ENCODE results near the gene MYO16. TPM values are rescaled to one million over a fixed set of nuclear protein-coding genes. Genes with fewer than 3 reads are reported as not detected.

The MYO16 gene
- polyA plus RNA-seq, 2 of the 4 experiments (the other 2 are of a cell fraction) = 0.03 to 0.06 TPM

DNA sequence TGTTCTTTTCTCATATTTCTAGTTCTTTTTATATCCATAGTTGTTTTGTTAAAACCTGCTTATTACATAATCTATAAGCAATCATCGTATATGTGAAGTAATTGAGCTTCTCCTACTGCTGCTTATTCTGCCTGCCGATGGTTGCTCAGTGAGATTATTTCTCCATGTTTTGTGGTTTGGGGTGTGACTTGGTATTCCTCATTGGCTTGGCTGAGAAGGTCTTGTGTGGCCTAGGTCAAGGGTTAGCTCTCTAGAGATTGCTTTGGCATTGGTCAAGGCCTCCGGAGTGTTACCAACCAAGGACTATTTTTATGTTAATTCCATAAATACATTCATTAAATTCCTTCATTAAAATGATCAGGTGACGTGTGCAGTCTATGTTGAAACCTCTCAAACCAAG lies 302.8 kb downstream of the MYO16 start:
- 68% methylated on average over 4 of the region's 4 CpGs for WGBS (ENCODE audit: missing lambda C conversion rate)
- FAIRE-seq (no peak), DNase-seq (ENCODE audit: low read depth in 1 of 2, low spot score in 1 of 2) (no peak), ATAC-seq (no peak)
- ChIA-PET CTCF (no interaction called here), POLR2A (no interaction called here)
- H3K27ac ChIP-seq = no peak overlapping the region
- TF ChIP-seq ZSCAN20 (CRISPR knock-in tag; IDR thresholded peaks at IDR 0.05) = no peak
- TF ChIP-seq MAFK (IDR thresholded peaks at IDR 0.05; ENCODE audit: partially characterized antibody) = no peak
- no peak for TF ChIP-seq CBX2 (IDR thresholded peaks at IDR 0.05; ENCODE audit: borderline replicate concordance, low read depth)
- no peak for TF ChIP-seq HDAC2 (IDR thresholded peaks at IDR 0.05)
- TF ChIP-seq ZFP36 (IDR thresholded peaks at IDR 0.05; ENCODE audit: borderline replicate concordance, partially characterized antibody) = no peak
- no peak overlapping the region for H3K4me2 ChIP-seq
- no peaks in the 10 kb centered on the region for H3K9me3 ChIP-seq
- no peaks in the 10 kb centered on the region for H3K4me1 ChIP-seq
- no peak overlapping the region for H3K4me3 ChIP-seq

DNA sequence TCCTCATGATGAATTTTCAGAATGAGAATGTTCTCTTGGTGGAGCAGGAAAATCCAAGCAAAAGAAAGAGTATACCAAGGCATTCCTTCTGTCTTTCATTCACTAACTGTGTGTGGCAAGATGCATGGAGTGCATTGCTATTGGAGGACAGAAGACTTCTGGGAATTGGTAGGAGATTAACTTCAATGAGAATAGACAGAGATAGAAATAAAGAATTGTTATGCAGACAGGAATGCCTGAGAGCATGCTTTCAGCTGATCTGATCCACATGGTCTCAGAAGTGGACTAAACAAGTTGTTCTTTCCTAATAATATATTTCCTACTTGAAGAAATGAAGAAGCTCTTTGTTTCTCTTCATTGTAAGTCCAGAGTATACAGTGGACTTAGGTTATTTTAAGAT lies 303.6 kb downstream of the MYO16 start:
- no peaks in the 10 kb centered on the region for H3K9me3 ChIP-seq
- H3K4me2 ChIP-seq = no peak overlapping the region
- DNase-seq (ENCODE audit: low read depth in 1 of 2, low spot score in 1 of 2) (no peak), FAIRE-seq (no peak), ATAC-seq (no peak)
- TF ChIP-seq CBX8 (IDR thresholded peaks at IDR 0.05) (no peak), CHD2 (IDR thresholded peaks at IDR 0.05; ENCODE audit: low read length, partially characterized antibody) (no peak), KDM5A (IDR thresholded peaks at IDR 0.05) (no peak), NR3C1 (IDR thresholded peaks at IDR 0.05) (no peak), CBX2 (IDR thresholded peaks at IDR 0.05; ENCODE audit: borderline replicate concordance, low read depth) (no peak), RAD21 (conservative IDR thresholded peaks at IDR 0.05 in 1 of 2, IDR thresholded peaks at IDR 0.05 in 1 of 2) (no peak), TP53 (CRISPR knock-in tag; IDR thresholded peaks at IDR 0.05) (no peak)
- TF ChIP-seq, protein P1, sequence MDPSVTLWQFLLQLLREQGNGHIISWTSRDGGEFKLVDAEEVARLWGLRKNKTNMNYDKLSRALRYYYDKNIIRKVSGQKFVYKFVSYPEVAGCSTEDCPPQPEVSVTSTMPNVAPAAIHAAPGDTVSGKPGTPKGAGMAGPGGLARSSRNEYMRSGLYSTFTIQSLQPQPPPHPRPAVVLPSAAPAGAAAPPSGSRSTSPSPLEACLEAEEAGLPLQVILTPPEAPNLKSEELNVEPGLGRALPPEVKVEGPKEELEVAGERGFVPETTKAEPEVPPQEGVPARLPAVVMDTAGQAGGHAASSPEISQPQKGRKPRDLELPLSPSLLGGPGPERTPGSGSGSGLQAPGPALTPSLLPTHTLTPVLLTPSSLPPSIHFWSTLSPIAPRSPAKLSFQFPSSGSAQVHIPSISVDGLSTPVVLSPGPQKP (IDR thresholded peaks at IDR 0.05; ENCODE audit: low read depth, low read length) = no peak
- H3K4me1 ChIP-seq = no peaks in the 10 kb centered on the region
- no peak overlapping the region for H3K27ac ChIP-seq
- no peak overlapping the region for H3K4me3 ChIP-seq
- CTCF ChIA-PET = no interaction called here
- POLR2A ChIA-PET = no interaction called here

GRCh38 chr13:108938155-108938554 lies 308.7 kb downstream of the MYO16 start:
- Histone ChIP-seq H3K4me1 (no peaks in the 10 kb centered on the region), H3K27ac (no peak overlapping the region), H3K9me3 (no peaks in the 10 kb centered on the region), H3K4me2 (no peak overlapping the region), H3K4me3 (no peak overlapping the region)
- FAIRE-seq (no peak), ATAC-seq (no peak), DNase-seq (ENCODE audit: low read depth in 1 of 2, low spot score in 1 of 2) (no peak)
- POLR2A ChIA-PET = no interaction called here
- WGBS (ENCODE audit: missing lambda C conversion rate) = 57% methylated on average over 1 of the region's 1 CpG
- CTCF ChIA-PET = interaction anchor here (1.4 kb wide), 1 partner anchor 23 kb away, joined by 5 read pairs; no protein-coding TSS in a partner anchor
- TF ChIP-seq FOSB (CRISPR knock-in tag; IDR thresholded peaks at IDR 0.05) (no peak), HOXB13 (CRISPR knock-in tag; IDR thresholded peaks at IDR 0.05; ENCODE audit: low read depth) (no peak), EP300 (IDR thresholded peaks at IDR 0.05) (no peak), GATA3 (IDR thresholded peaks at IDR 0.05; ENCODE audit: borderline replicate concordance) (no peak), RCOR1 (IDR thresholded peaks at IDR 0.05; ENCODE audit: low read depth, low read length) (no peak), MYC (IDR thresholded peaks at IDR 0.05; ENCODE audit: borderline replicate concordance, low read length) (no peak), HEYL (CRISPR knock-in tag; IDR thresholded peaks at IDR 0.05) (no peak), ESRRA (IDR thresholded peaks at IDR 0.05; ENCODE audit: borderline replicate concordance, low read length) (no peak), ZNF302 (CRISPR knock-in tag; IDR thresholded peaks at IDR 0.05) (no peak), ZFP36 (IDR thresholded peaks at IDR 0.05; ENCODE audit: borderline replicate concordance, partially characterized antibody) (no peak), MAZ (IDR thresholded peaks at IDR 0.05; ENCODE audit: borderline replicate concordance, low read depth, low read length) (no peak), FOSL2 (IDR thresholded peaks at IDR 0.05) (no peak), FOSL2 (CRISPR knock-in tag; IDR thresholded peaks at IDR 0.05) (no peak), KDM5A (IDR thresholded peaks at IDR 0.05) (no peak), MAFK (IDR thresholded peaks at IDR 0.05; ENCODE audit: partially characterized antibody) (no peak), TFCP2L1 (CRISPR knock-in tag; IDR thresholded peaks at IDR 0.05) (no peak)
- TF ChIP-seq, protein P2, sequence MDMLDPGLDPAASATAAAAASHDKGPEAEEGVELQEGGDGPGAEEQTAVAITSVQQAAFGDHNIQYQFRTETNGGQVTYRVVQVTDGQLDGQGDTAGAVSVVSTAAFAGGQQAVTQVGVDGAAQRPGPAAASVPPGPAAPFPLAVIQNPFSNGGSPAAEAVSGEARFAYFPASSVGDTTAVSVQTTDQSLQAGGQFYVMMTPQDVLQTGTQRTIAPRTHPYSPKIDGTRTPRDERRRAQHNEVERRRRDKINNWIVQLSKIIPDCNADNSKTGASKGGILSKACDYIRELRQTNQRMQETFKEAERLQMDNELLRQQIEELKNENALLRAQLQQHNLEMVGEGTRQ (IDR thresholded peaks at IDR 0.05) = no peak
- TF ChIP-seq, protein P3, sequence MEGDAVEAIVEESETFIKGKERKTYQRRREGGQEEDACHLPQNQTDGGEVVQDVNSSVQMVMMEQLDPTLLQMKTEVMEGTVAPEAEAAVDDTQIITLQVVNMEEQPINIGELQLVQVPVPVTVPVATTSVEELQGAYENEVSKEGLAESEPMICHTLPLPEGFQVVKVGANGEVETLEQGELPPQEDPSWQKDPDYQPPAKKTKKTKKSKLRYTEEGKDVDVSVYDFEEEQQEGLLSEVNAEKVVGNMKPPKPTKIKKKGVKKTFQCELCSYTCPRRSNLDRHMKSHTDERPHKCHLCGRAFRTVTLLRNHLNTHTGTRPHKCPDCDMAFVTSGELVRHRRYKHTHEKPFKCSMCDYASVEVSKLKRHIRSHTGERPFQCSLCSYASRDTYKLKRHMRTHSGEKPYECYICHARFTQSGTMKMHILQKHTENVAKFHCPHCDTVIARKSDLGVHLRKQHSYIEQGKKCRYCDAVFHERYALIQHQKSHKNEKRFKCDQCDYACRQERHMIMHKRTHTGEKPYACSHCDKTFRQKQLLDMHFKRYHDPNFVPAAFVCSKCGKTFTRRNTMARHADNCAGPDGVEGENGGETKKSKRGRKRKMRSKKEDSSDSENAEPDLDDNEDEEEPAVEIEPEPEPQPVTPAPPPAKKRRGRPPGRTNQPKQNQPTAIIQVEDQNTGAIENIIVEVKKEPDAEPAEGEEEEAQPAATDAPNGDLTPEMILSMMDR (IDR thresholded peaks at IDR 0.05) = no peak
